Body of pancreas (tissue), 4 donors: ENCODE data around the gene THSD7B.

ENCODE experiments used
- CTCF ChIP-seq, 7 experiments: fragments of 450-650 bp in 4 of 7; fragments of 200-600 bp in 3 of 7; sonication (generic) in 3 of 7; IDR thresholded peaks; one replicate each; pipeline ENCODE4 v1.5.1; 2016 to 2019; ENCODE audit warnings: antibody characterized with exemption in 7 of 7
- POLR2A ChIP-seq, 3 donors: fragments of 450-650 bp; IDR thresholded peaks; one replicate each; pipeline ENCODE4 v1.6.1; 2016; ENCODE audit warnings: antibody characterized with exemption in 3 of 3, mild to moderate bottlenecking in 2 of 3

DNA sequence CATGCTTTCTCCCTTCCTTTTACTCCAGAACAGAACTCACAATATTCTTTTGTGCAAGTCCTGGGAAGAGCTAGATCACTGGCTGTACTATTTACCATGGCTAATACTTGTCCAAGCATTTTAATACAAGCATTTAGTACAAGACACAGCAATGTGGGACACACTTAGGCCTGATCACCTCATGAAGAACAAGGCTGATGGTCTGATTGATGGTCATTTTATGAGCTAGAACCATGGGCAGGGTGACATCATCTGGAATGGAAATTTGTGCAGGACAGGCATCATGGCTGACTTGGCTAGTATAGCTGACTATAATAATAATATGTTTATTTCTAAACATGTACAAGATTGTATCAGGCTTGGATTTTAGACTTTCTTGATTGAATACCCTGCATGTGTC lies 824.8 kb downstream of the THSD7B start:
- TF ChIP-seq POLR2A (IDR thresholded peaks at IDR 0.05) (no peak), CTCF (IDR thresholded peaks at IDR 0.05) (no peak)
